Urinary bladder (tissue), 4 donors: ENCODE results near the gene APLP2. TPM values are rescaled to one million over a fixed set of nuclear protein-coding genes. Genes with fewer than 3 reads are reported as not detected.
"Not testable (repeated sequence)": the region's sequence is repeated elsewhere in the genome, so short reads cannot be mapped to it uniquely, and the experiment has no call there.

Experiments used
- DNase-seq: peaks from one replicate; pipeline ENCODE4 v3.0.0-alpha.2; 2015; ENCODE audit errors: extremely low spot score
- H3K27ac ChIP-seq: one replicate; pipeline ENCODE4 v1.5.1; 2013; ENCODE audit warnings: low read depth, mild to moderate bottlenecking, moderate library complexity
- H3K36me3 ChIP-seq: one replicate; pipeline ENCODE4 v1.6.1; 2013; ENCODE audit warnings: mild to moderate bottlenecking, moderate library complexity; ENCODE audit not compliant: insufficient read depth
- H3K4me1 ChIP-seq: one replicate; pipeline ENCODE4 v1.6.1; 2013; ENCODE audit warnings: mild to moderate bottlenecking, moderate library complexity; ENCODE audit not compliant: insufficient read depth
- H3K4me3 ChIP-seq: one replicate; pipeline ENCODE4 v1.5.1; 2013; ENCODE audit warnings: low read depth, low read length
- WGBS: extraction: QIAGEN DNeasy Blood & Tissue Kit; methylation state at CpG from one replicate; pipeline ENCODE4 v1.1.7; 2013; 5-methylcytosine and 5-hydroxymethylcytosine counted together
- polyA plus RNA-seq: library from polyadenylated mRNA; stranded (reverse); fragments of 200-250 nt; gene quantifications from one replicate; pipeline ENCODE4 v1.2.3, GENCODE V29; 2013
- total RNA-seq: library from RNA; depleted of rRNA; stranded (reverse); fragments of >200 nt; gene quantifications from one replicate; pipeline ENCODE4 v1.2.3, GENCODE V29; 2014
- donor health status: healthy with polysubstance abuse.
- donor health status: healthy.

The APLP2 gene
- total RNA-seq (217 TPM), polyA plus RNA-seq (364 TPM)

GRCh38 chr11:130069659-130070108, at the start of gene APLP2:
Gene APLP2, plus strand, starts transcription at chr11:130069894. Its CDS starts 84 bp downstream, at chr11:130069978.
- Histone ChIP-seq H3K4me3 (peak within 1 kb of the TSS; percentile 99), H3K36me3 (no peaks in the 10 kb centered on the region), H3K4me1 (no peaks in the 10 kb centered on the region), H3K27ac (peak within 1 kb of the TSS; percentile 92)
- under 1% methylated on average over 51 of the region's 51 CpGs for WGBS
- DNase-seq = peak; percentile 98

- Histone ChIP-seq H3K4me3 (no peak overlapping the region), H3K27ac (no peak overlapping the region), H3K36me3 (no peaks in the 10 kb centered on the region), H3K4me1 (no peaks in the 10 kb centered on the region)
- DNase-seq = no peak
- WGBS = 58% methylated on average over 4 of the region's 4 CpGs
Observed at GRCh38 chr11:130020323-130020722, 49.4 kb upstream of the APLP2 start.

GRCh38 chr11:130021606-130022005, 48.1 kb upstream of the APLP2 start:
- not testable (repeated sequence) for H3K4me3 ChIP-seq, H3K36me3 ChIP-seq, DNase-seq, H3K27ac ChIP-seq, H3K4me1 ChIP-seq
- 97% methylated on average over 38 of the region's 38 CpGs for WGBS

- 96% methylated on average over 2 of the region's 2 CpGs for WGBS
- no peak overlapping the region for H3K27ac ChIP-seq
- no peak overlapping the region for H3K4me3 ChIP-seq
- no peaks in the 10 kb centered on the region for H3K4me1 ChIP-seq
- H3K36me3 ChIP-seq = no peaks in the 10 kb centered on the region
- no peak for DNase-seq
Observed at GRCh38 chr11:130022799-130023198, 46.9 kb upstream of the APLP2 start.

GRCh38 chr11:130023204-130023603, 46.5 kb upstream of the APLP2 start:
- DNase-seq = no peak
- H3K36me3 ChIP-seq = no peaks in the 10 kb centered on the region
- 61% methylated on average over 2 of the region's 2 CpGs for WGBS
- no peaks in the 10 kb centered on the region for H3K4me1 ChIP-seq
- no peak overlapping the region for H3K27ac ChIP-seq
- no peak overlapping the region for H3K4me3 ChIP-seq

- WGBS = 43% methylated on average over 1 of the region's 1 CpG
- no peak for DNase-seq
- Histone ChIP-seq H3K4me3 (no peak overlapping the region), H3K36me3 (no peaks in the 10 kb centered on the region), H3K27ac (no peak overlapping the region), H3K4me1 (no peaks in the 10 kb centered on the region)
Observed at GRCh38 chr11:130024361-130024760, 45.3 kb upstream of the APLP2 start.

GRCh38 chr11:130025371-130025770, 44.3 kb upstream of the APLP2 start:
- no peaks in the 10 kb centered on the region for H3K4me1 ChIP-seq
- H3K27ac ChIP-seq = no peak overlapping the region
- no peak overlapping the region for H3K4me3 ChIP-seq
- H3K36me3 ChIP-seq = no peaks in the 10 kb centered on the region
- no peak for DNase-seq
- WGBS = 86% methylated on average over 1 of the region's 1 CpG

GRCh38 chr11:130029137-130029536, 40.6 kb upstream of the APLP2 start:
- Histone ChIP-seq H3K4me3 (no peak overlapping the region), H3K4me1 (no peaks in the 10 kb centered on the region), H3K27ac (no peak overlapping the region), H3K36me3 (no peaks in the 10 kb centered on the region)
- 85% methylated on average over 3 of the region's 3 CpGs for WGBS
- DNase-seq = no peak

GRCh38 chr11:130031056-130031455, 38.6 kb upstream of the APLP2 start:
- H3K4me1 ChIP-seq = no peaks in the 10 kb centered on the region
- H3K27ac ChIP-seq = no peak overlapping the region
- DNase-seq = no peak
- WGBS = 54% methylated on average over 1 of the region's 1 CpG
- H3K4me3 ChIP-seq = no peak overlapping the region
- H3K36me3 ChIP-seq = no peaks in the 10 kb centered on the region

GRCh38 chr11:130031945-130032344, 37.7 kb upstream of the APLP2 start:
- 92% methylated on average over 2 of the region's 2 CpGs for WGBS
- no peak overlapping the region for H3K4me3 ChIP-seq
- no peak for DNase-seq
- H3K4me1 ChIP-seq = no peaks in the 10 kb centered on the region
- no peak overlapping the region for H3K27ac ChIP-seq
- no peaks in the 10 kb centered on the region for H3K36me3 ChIP-seq

- H3K4me3 ChIP-seq = no peak overlapping the region
- H3K27ac ChIP-seq = no peak overlapping the region
- 91% methylated on average over 44 of the region's 44 CpGs for WGBS
- no peak for DNase-seq
- no peaks in the 10 kb centered on the region for H3K4me1 ChIP-seq
- H3K36me3 ChIP-seq = no peaks in the 10 kb centered on the region
Observed at GRCh38 chr11:130032931-130033330, 36.8 kb upstream of the APLP2 start.

- no peak overlapping the region for H3K4me3 ChIP-seq
- H3K27ac ChIP-seq = no peak overlapping the region
- H3K4me1 ChIP-seq = no peaks in the 10 kb centered on the region
- DNase-seq = no peak
- no peaks in the 10 kb centered on the region for H3K36me3 ChIP-seq
Observed at GRCh38 chr11:130034236-130034635, 35.5 kb upstream of the APLP2 start.

GRCh38 chr11:130037058-130037457, 32.6 kb upstream of the APLP2 start:
- DNase-seq = no peak
- WGBS = 74% methylated on average over 3 of the region's 3 CpGs
- Histone ChIP-seq H3K4me1 (no peaks in the 10 kb centered on the region), H3K27ac (no peak overlapping the region), H3K4me3 (no peak overlapping the region), H3K36me3 (no peaks in the 10 kb centered on the region)

GRCh38 chr11:130037881-130038585, 31.7 kb upstream of the APLP2 start:
- 50% methylated on average over 7 of the region's 7 CpGs for WGBS

More at GRCh38 chr11:130037881-130038585, 31.7 kb upstream of the APLP2 start:
- Histone ChIP-seq H3K4me3 (no peak overlapping the region), H3K4me1 (no peaks in the 10 kb centered on the region), H3K36me3 (no peaks in the 10 kb centered on the region), H3K27ac (no peak overlapping the region)
- DNase-seq = no peak
